ENCODE results near the gene GPR161. TPM values are rescaled to one million over a fixed set of nuclear protein-coding genes. Genes with fewer than 3 reads are reported as not detected.

GPR161 gene
- total RNA-seq, 1 donor from 2014 or later: 21.9 TPM

GRCh38 chr1:168106274-168106673 is 30.5 kb downstream of the GPR161 start:
- H3K27me3 Mint-ChIP-seq (ENCODE audit: low read depth, unreplicated experiment): no peaks in the 10 kb centered on the region
- TF ChIP-seq CTCF (IDR thresholded peaks at IDR 0.05; ENCODE audit: insufficient read depth, low read depth, low read length) (no peak), EZH2 (IDR thresholded peaks at IDR 0.05; ENCODE audit: insufficient read depth, low read length) (no peak)
- Histone ChIP-seq H3K4me1 (ENCODE audit: insufficient read depth, low read length) (no peaks in the 10 kb centered on the region), H4K20me1 (ENCODE audit: insufficient read depth, low read length) (no peaks in the 10 kb centered on the region), H3K4me2 (ENCODE audit: low read length) (no peak overlapping the region), H3K4me3 (ENCODE audit: insufficient read depth, low read depth, low read length) (no peak overlapping the region), H3K9me3 (ENCODE audit: insufficient read depth, low read depth, low read length) (no peaks in the 10 kb centered on the region), H3K79me2 (ENCODE audit: insufficient read depth, low read length) (no peaks in the 10 kb centered on the region), H3K27me3 (ENCODE audit: insufficient read depth, low read length) (no peaks in the 10 kb centered on the region), H3K36me3 (ENCODE audit: insufficient read depth, low read length) (no peaks in the 10 kb centered on the region), H3K27ac (ENCODE audit: low read depth, low read length) (no peak overlapping the region), H3K9ac (ENCODE audit: low read length) (no peak overlapping the region), H2AFZ (ENCODE audit: low read depth, low read length) (no peak overlapping the region)
- DNase-seq (ENCODE audit: low read depth) (no peak), FAIRE-seq (no peak)
- H3K4me1 Mint-ChIP-seq (ENCODE audit: low read depth, unreplicated experiment): peaks cover 2% of the 10 kb centered on the region
- H3K9me3 Mint-ChIP-seq (ENCODE audit: unreplicated experiment): no peaks in the 10 kb centered on the region
- peaks cover 14% of the 10 kb centered on the region for H3K36me3 Mint-ChIP-seq (ENCODE audit: low read depth, unreplicated experiment)
- no peak overlapping the region for H3K27ac Mint-ChIP-seq (ENCODE audit: unreplicated experiment)
- no peak overlapping the region for H3K4me3 Mint-ChIP-seq (ENCODE audit: unreplicated experiment)

DNA sequence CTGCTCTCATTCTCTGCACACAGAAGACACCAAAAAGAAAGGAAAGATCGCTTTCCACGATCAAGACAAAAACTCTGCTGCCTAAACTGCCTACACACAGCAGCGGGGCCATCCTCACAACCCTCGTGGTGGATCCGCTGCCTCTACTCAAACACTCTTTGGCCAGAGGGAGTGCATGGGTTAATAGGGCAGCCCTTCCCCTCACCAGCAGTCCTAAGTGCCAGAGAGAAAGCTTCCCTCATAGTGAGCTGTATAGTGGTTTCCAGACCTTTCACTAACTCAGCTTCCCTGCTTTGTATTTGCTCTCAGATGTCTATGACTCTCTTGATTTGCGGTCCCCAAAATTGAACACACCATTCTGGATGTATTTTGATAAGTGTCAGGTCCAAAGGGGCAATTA is 30.9 kb downstream of the GPR161 start:
- TF ChIP-seq EZH2 (IDR thresholded peaks at IDR 0.05; ENCODE audit: insufficient read depth, low read length) (no peak), CTCF (IDR thresholded peaks at IDR 0.05; ENCODE audit: insufficient read depth, low read depth, low read length) (no peak)

DNA sequence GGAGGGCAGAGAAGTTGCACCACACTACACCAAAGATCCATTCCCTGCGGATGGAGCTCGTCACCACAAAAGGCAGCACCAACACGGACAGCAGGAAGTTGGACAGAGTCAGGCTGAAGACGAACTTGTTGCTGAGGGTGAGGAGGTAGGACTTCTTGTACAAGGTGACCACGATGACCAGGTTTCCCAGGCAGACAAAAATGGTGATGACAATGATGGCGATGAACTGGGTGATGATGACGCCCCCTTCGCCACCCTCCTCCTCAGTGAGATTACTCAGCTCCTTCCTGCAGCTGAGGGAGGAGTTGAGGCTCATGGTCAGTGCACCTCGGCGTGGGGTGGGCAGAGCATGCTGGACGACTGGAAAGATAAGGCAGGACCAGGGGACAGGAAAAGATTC is 32.2 kb downstream of the GPR161 start:
- Mint-ChIP-seq H3K36me3 (ENCODE audit: low read depth, unreplicated experiment) (peaks cover 10% of the 10 kb centered on the region), H3K27me3 (ENCODE audit: low read depth, unreplicated experiment) (no peaks in the 10 kb centered on the region), H3K4me3 (ENCODE audit: unreplicated experiment) (no peak overlapping the region), H3K9me3 (ENCODE audit: unreplicated experiment) (no peaks in the 10 kb centered on the region), H3K27ac (ENCODE audit: unreplicated experiment) (no peak overlapping the region), H3K4me1 (ENCODE audit: low read depth, unreplicated experiment) (peaks cover 7% of the 10 kb centered on the region)
- H3K79me2 ChIP-seq (ENCODE audit: insufficient read depth, low read length): no peaks in the 10 kb centered on the region
- no peaks in the 10 kb centered on the region for H3K9me3 ChIP-seq (ENCODE audit: insufficient read depth, low read depth, low read length)
- no peak overlapping the region for H3K9ac ChIP-seq (ENCODE audit: low read length)
- H3K4me3 ChIP-seq (ENCODE audit: insufficient read depth, low read depth, low read length): no peak overlapping the region
- H3K27me3 ChIP-seq (ENCODE audit: insufficient read depth, low read length): no peaks in the 10 kb centered on the region
- no peaks in the 10 kb centered on the region for H4K20me1 ChIP-seq (ENCODE audit: insufficient read depth, low read length)
- DNase-seq (ENCODE audit: low read depth) (no peak), FAIRE-seq (no peak)
- no peak for TF ChIP-seq CTCF (IDR thresholded peaks at IDR 0.05; ENCODE audit: insufficient read depth, low read depth, low read length)
- no peak for TF ChIP-seq EZH2 (IDR thresholded peaks at IDR 0.05; ENCODE audit: insufficient read depth, low read length)
- no peak overlapping the region for H2AFZ ChIP-seq (ENCODE audit: low read depth, low read length)
- H3K27ac ChIP-seq (ENCODE audit: low read depth, low read length): no peak overlapping the region
- H3K4me2 ChIP-seq (ENCODE audit: low read length): no peak overlapping the region
- peaks cover 5% of the 10 kb centered on the region for H3K4me1 ChIP-seq (ENCODE audit: insufficient read depth, low read length)
- H3K36me3 ChIP-seq (ENCODE audit: insufficient read depth, low read length): no peaks in the 10 kb centered on the region

More for the DNA sequence above, 30.9 kb downstream of the GPR161 start:
- Histone ChIP-seq H4K20me1 (ENCODE audit: insufficient read depth, low read length) (no peaks in the 10 kb centered on the region), H3K27ac (ENCODE audit: low read depth, low read length) (no peak overlapping the region), H3K36me3 (ENCODE audit: insufficient read depth, low read length) (no peaks in the 10 kb centered on the region), H3K4me2 (ENCODE audit: low read length) (no peak overlapping the region), H3K4me3 (ENCODE audit: insufficient read depth, low read depth, low read length) (no peak overlapping the region), H3K27me3 (ENCODE audit: insufficient read depth, low read length) (no peaks in the 10 kb centered on the region), H3K79me2 (ENCODE audit: insufficient read depth, low read length) (no peaks in the 10 kb centered on the region), H2AFZ (ENCODE audit: low read depth, low read length) (no peak overlapping the region), H3K9me3 (ENCODE audit: insufficient read depth, low read depth, low read length) (no peaks in the 10 kb centered on the region), H3K4me1 (ENCODE audit: insufficient read depth, low read length) (no peaks in the 10 kb centered on the region), H3K9ac (ENCODE audit: low read length) (no peak overlapping the region)
- no peaks in the 10 kb centered on the region for H3K9me3 Mint-ChIP-seq (ENCODE audit: unreplicated experiment)
- H3K27me3 Mint-ChIP-seq (ENCODE audit: low read depth, unreplicated experiment): no peaks in the 10 kb centered on the region
- no peak overlapping the region for H3K27ac Mint-ChIP-seq (ENCODE audit: unreplicated experiment)
- DNase-seq (ENCODE audit: low read depth) (no peak), FAIRE-seq (no peak)
- no peak overlapping the region for H3K4me3 Mint-ChIP-seq (ENCODE audit: unreplicated experiment)
- H3K36me3 Mint-ChIP-seq (ENCODE audit: low read depth, unreplicated experiment): peaks cover 10% of the 10 kb centered on the region
- H3K4me1 Mint-ChIP-seq (ENCODE audit: low read depth, unreplicated experiment): peaks cover 2% of the 10 kb centered on the region

All from astrocyte (in vitro differentiated cells and primary cell).